Lung (tissue), 12 donors: ENCODE results near the gene FA2H. TPM values are rescaled to one million over a fixed set of nuclear protein-coding genes. Genes with fewer than 3 reads are reported as not detected.

Experiments
- ATAC-seq: fragments of 200-7000 bp; cut with Tn5 transposase; one replicate; pipeline ENCODE4 v1.9.1; 2020; ENCODE audit warnings: moderate number of reproducible peaks; ENCODE audit not compliant: insufficient read depth, low FRiP score
- DNase-seq, 3 donors: peaks; one replicate each; pipeline ENCODE4 v3.0.0-alpha.2; 2013 to 2017
- H3K27ac ChIP-seq, 2 donors: one replicate each; pipeline ENCODE4 v1.5.1; 2013; ENCODE audit warnings: mild to moderate bottlenecking in 2 of 2, moderate library complexity in 2 of 2, control low read depth in 1 of 2, inconsistent platforms in 1 of 2, low read depth in 1 of 2, low read length in 1 of 2
- H3K27me3 ChIP-seq, 3 donors: one replicate each; pipeline ENCODE4 v1.5.1; 2013; ENCODE audit warnings: low read length in 2 of 3; ENCODE audit not compliant: control insufficient read depth in 3 of 3, insufficient read depth in 3 of 3
- H3K36me3 ChIP-seq, 4 donors: one replicate each; pipeline ENCODE4 v1.5.1; 2013; ENCODE audit warnings: low read length in 4 of 4, mild to moderate bottlenecking in 1 of 4, moderate library complexity in 1 of 4; ENCODE audit not compliant: control insufficient read depth in 4 of 4, insufficient read depth in 4 of 4
- H3K4me1 ChIP-seq, 5 donors: one replicate each; pipeline ENCODE4 v1.5.1; 2013; ENCODE audit warnings: low read length in 5 of 5, mild to moderate bottlenecking in 2 of 5, moderate library complexity in 1 of 5; ENCODE audit not compliant: control insufficient read depth in 5 of 5, insufficient read depth in 5 of 5
- H3K4me3 ChIP-seq: one replicate; pipeline ENCODE4 v1.5.1; 2013; ENCODE audit warnings: mild to moderate bottlenecking, control low read depth, moderate library complexity
- H3K9ac ChIP-seq, 2 donors: one replicate each; pipeline ENCODE4 v1.5.1; 2013; ENCODE audit warnings: low read length in 2 of 2, control low read depth in 1 of 2; ENCODE audit not compliant: insufficient read depth in 1 of 2
- H3K9me3 ChIP-seq, 4 donors: one replicate each; pipeline ENCODE4 v1.5.1; 2013; ENCODE audit warnings: low read length in 3 of 4, mild to moderate bottlenecking in 1 of 4, moderate library complexity in 1 of 4; ENCODE audit not compliant: control insufficient read depth in 4 of 4, insufficient read depth in 3 of 4
- WGBS, 2 donors: extraction: QIAGEN DNeasy Blood & Tissue Kit; methylation state at CpG; one replicate each; pipeline ENCODE4 v1.1.7; 2013; 5-methylcytosine and 5-hydroxymethylcytosine counted together
- polyA plus RNA-seq, 2 donors: library from polyadenylated mRNA; stranded (reverse); fragments of 200-250 nt; gene quantifications; one replicate each; pipeline ENCODE4 v1.2.1, GENCODE V29; 2013
- total RNA-seq, 2 donors: library from RNA; depleted of rRNA in 1 of 2; stranded (reverse); fragments of >200 nt in 1 of 2; gene quantifications; one replicate each; pipeline ENCODE4 v1.2.1, GENCODE V29; 2014 to 2021
- TF ChIP-seq, protein P1 (sequence below): IDR thresholded peaks from 2 replicates; pipeline ENCODE4 v1.5.1; 2012; ENCODE audit warnings: mild to moderate bottlenecking; ENCODE audit errors: control extremely low read depth, extremely low read depth
- donor health status: control.
- donor health status: control.
- donor health status: Bipolar disorder and iron deficiency.
- donor health status: healthy.
- donor health status: DM: yes; HTN: yes; CAD: no.

FA2H gene
- total and polyA plus RNA-seq, 4 donors: 2.1 to 7.1 (median 4.7) TPM

DNA sequence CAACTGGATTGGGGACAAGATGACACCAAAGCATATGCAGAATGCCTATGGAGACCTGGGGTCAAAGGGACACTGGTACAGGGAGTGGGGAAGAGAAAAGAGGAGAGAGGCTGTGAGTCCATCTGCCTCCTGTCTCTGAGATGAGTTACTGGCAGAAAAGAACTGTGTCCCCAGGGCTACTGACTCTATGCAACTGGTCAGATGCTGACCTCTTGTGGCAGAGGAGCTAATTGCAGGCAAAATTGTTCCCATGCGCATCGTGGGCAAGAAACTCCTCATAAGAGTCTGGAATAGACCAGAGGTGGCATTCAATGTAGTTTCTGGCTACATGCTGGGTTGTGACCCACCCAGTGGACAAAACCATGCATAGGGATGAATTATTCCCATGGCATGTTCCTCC lies 47.9 kb downstream of the FA2H start:
- Histone ChIP-seq H3K9ac (no peak overlapping the region), H3K36me3 (no peaks in the 10 kb centered on the region), H3K27ac (no peak overlapping the region), H3K4me3 (no peak overlapping the region), H3K27me3 (no peaks in the 10 kb centered on the region), H3K4me1 (peaks cover 0 to 11% (median 0%) of the 10 kb centered on the region in 5 donors), H3K9me3 (peaks cover 0 to 10% (median 0%) of the 10 kb centered on the region in 4 donors)
- DNase-seq: no peak
- WGBS, 2 donors: 92 to 97% methylated on average over 2 of the region's 2 CpGs
- TF ChIP-seq, protein P1, sequence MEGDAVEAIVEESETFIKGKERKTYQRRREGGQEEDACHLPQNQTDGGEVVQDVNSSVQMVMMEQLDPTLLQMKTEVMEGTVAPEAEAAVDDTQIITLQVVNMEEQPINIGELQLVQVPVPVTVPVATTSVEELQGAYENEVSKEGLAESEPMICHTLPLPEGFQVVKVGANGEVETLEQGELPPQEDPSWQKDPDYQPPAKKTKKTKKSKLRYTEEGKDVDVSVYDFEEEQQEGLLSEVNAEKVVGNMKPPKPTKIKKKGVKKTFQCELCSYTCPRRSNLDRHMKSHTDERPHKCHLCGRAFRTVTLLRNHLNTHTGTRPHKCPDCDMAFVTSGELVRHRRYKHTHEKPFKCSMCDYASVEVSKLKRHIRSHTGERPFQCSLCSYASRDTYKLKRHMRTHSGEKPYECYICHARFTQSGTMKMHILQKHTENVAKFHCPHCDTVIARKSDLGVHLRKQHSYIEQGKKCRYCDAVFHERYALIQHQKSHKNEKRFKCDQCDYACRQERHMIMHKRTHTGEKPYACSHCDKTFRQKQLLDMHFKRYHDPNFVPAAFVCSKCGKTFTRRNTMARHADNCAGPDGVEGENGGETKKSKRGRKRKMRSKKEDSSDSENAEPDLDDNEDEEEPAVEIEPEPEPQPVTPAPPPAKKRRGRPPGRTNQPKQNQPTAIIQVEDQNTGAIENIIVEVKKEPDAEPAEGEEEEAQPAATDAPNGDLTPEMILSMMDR: peak; percentile 1
- ATAC-seq: no peak

GRCh38 chr16:74725651-74726455 lies 48.8 kb downstream of the FA2H start:
- Histone ChIP-seq H3K9ac (no peak overlapping the region), H3K4me3 (no peak overlapping the region), H3K9me3 (peaks cover 0 to 10% (median 0%) of the 10 kb centered on the region in 4 donors), H3K36me3 (no peaks in the 10 kb centered on the region), H3K27ac (no peak overlapping the region), H3K4me1 (peaks cover 0 to 11% (median 0%) of the 10 kb centered on the region in 5 donors), H3K27me3 (no peaks in the 10 kb centered on the region)
- TF ChIP-seq, protein P1: no peak
- WGBS, 2 donors: 95% methylated on average over 12 of the region's 12 CpGs
- DNase-seq (no peak), ATAC-seq (no peak)

- TF ChIP-seq, protein P1: no peak
- peaks cover 0 to 8% (median 0%) of the 10 kb centered on the region in 5 donors for H3K4me1 ChIP-seq
- H3K36me3 ChIP-seq: no peaks in the 10 kb centered on the region
- H3K9me3 ChIP-seq: peaks cover 0 to 10% (median 0%) of the 10 kb centered on the region in 4 donors
- 75 to 82% methylated on average over 19 of the region's 19 CpGs for WGBS, 2 donors
- H3K27me3 ChIP-seq: no peaks in the 10 kb centered on the region
- H3K27ac ChIP-seq: no peak overlapping the region
- DNase-seq: no peak
- H3K4me3 ChIP-seq: no peak overlapping the region
- ATAC-seq: no peak
- no peak overlapping the region for H3K9ac ChIP-seq
Measured at GRCh38 chr16:74724820-74725549, 49.6 kb downstream of the FA2H start.
